BE2C (cell line): ENCODE data around the gene METTL24.
"Not testable (repeated sequence)": the region's sequence is repeated elsewhere in the genome, so short reads cannot be mapped to it uniquely, and the experiment has no call there.

Source experiments
- DNase-seq: peaks from one replicate; pipeline ENCODE4 v3.0.0-alpha.2; 2020
- H3K27me3 ChIP-seq: fragments of 250-450 bp; sonication (Bioruptor Pico); 2 replicates; pipeline ENCODE4 v1.5.1; 2020; ENCODE audit warnings: mild to moderate bottlenecking
- H3K36me3 ChIP-seq: fragments of 250-450 bp; sonication (Bioruptor Pico); 2 replicates; pipeline ENCODE4 v1.5.1; 2020; ENCODE audit warnings: mild to moderate bottlenecking
- H3K4me1 ChIP-seq: fragments of 250-450 bp; sonication (Bioruptor Pico); 2 replicates; pipeline ENCODE4 v1.5.1; 2020
- H3K4me3 ChIP-seq: 2 replicates; pipeline ENCODE4 v1.5.1; 2011; ENCODE audit warnings: low read depth, low read length
- H3K9me3 ChIP-seq: fragments of 250-450 bp; sonication (Bioruptor Pico); 2 replicates; pipeline ENCODE4 v1.5.1; 2020
- CTCF ChIP-seq: IDR thresholded peaks from 2 replicates; pipeline ENCODE4 v1.5.1; 2012; ENCODE audit warnings: mild to moderate bottlenecking, low read depth, low read length

Gene METTL24

GRCh38 chr6:110285306-110286060, 72.7 kb downstream of the METTL24 start:
- TF ChIP-seq CTCF = no peak
- Histone ChIP-seq H3K27me3 (no peaks in the 10 kb centered on the region), H3K4me1 (no peaks in the 10 kb centered on the region; the same call in 1 of the 2 replicates), H3K36me3 (no peaks in the 10 kb centered on the region), H3K9me3 (no peaks in the 10 kb centered on the region), H3K4me3 (no peak overlapping the region)
- no peak for DNase-seq

- no peak for TF ChIP-seq CTCF
- Histone ChIP-seq H3K4me1 (no peaks in the 10 kb centered on the region; the same call in 1 of the 2 replicates), H3K9me3 (no peaks in the 10 kb centered on the region), H3K36me3 (no peaks in the 10 kb centered on the region), H3K27me3 (no peaks in the 10 kb centered on the region), H3K4me3 (no peak overlapping the region)
- DNase-seq = no peak
These were observed 73.3 kb downstream of the METTL24 start for GRCh38 chr6:110284855-110285254.

GRCh38 chr6:110283657-110284056, 74.5 kb downstream of the METTL24 start:
- Histone ChIP-seq H3K27me3 (no peaks in the 10 kb centered on the region), H3K36me3 (no peaks in the 10 kb centered on the region), H3K9me3 (no peaks in the 10 kb centered on the region), H3K4me3 (no peak overlapping the region), H3K4me1 (no peaks in the 10 kb centered on the region; the same call in 1 of the 2 replicates)
- DNase-seq = no peak
- TF ChIP-seq CTCF = no peak

GRCh38 chr6:110282412-110282811, 75.7 kb downstream of the METTL24 start:
- no peak overlapping the region for H3K4me3 ChIP-seq

GRCh38 chr6:110277100-110277665, 81.0 kb downstream of the METTL24 start:
- no peak for DNase-seq
- Histone ChIP-seq H3K4me3 (no peak overlapping the region), H3K36me3 (no peaks in the 10 kb centered on the region), H3K9me3 (no peaks in the 10 kb centered on the region), H3K4me1 (no peaks in the 10 kb centered on the region), H3K27me3 (no peaks in the 10 kb centered on the region)
- no peak for TF ChIP-seq CTCF

More at GRCh38 chr6:110282412-110282811, 75.7 kb downstream of the METTL24 start:
- no peaks in the 10 kb centered on the region; the same call in 1 of the 2 replicates for H3K4me1 ChIP-seq
- TF ChIP-seq CTCF = no peak
- no peaks in the 10 kb centered on the region for H3K9me3 ChIP-seq
- no peaks in the 10 kb centered on the region for H3K36me3 ChIP-seq
- H3K27me3 ChIP-seq = no peaks in the 10 kb centered on the region
- no peak for DNase-seq

- not testable (repeated sequence) for H3K9me3 ChIP-seq, H3K4me1 ChIP-seq, H3K27me3 ChIP-seq, H3K36me3 ChIP-seq, DNase-seq, H3K4me3 ChIP-seq
These were observed 85.4 kb downstream of the METTL24 start for GRCh38 chr6:110272781-110273180.
